BLaER1 treated with 17β-estradiol and CSF1 and Interleukin-3, amounts not matched to agents 10 nM and 100 nM (cell line): ENCODE measurements around the gene HPCAL4.

ENCODE experiments used
- H3K27ac ChIP-seq, 11 experiments: shearing (Covaris generic); formaldehyde crosslinking; 2 replicates each; pipeline ENCODE4 v1.8.1; 2022
- H3K27me3 ChIP-seq, 11 experiments: shearing (Covaris generic); formaldehyde crosslinking; 2 replicates each; pipeline ENCODE4 v1.8.1; 2022
- H3K36me3 ChIP-seq, 11 experiments: shearing (Covaris generic); formaldehyde crosslinking; 2 replicates each; pipeline ENCODE4 v1.8.1; 2022
- H3K4me1 ChIP-seq, 10 experiments: shearing (Covaris generic); formaldehyde crosslinking; 2 replicates each; pipeline ENCODE4 v1.8.1; 2022
- H3K4me2 ChIP-seq, 11 experiments: shearing (Covaris generic); formaldehyde crosslinking; 2 replicates each; pipeline ENCODE4 v1.8.1; 2022
- H3K4me3 ChIP-seq, 10 experiments: shearing (Covaris generic); formaldehyde crosslinking; 2 replicates each; pipeline ENCODE4 v1.8.1; 2022
- H3K9ac ChIP-seq, 11 experiments: shearing (Covaris generic); formaldehyde crosslinking; 2 replicates each; pipeline ENCODE4 v1.8.1; 2022
- H3K9me3 ChIP-seq, 11 experiments: shearing (Covaris generic); formaldehyde crosslinking; replicated peaks in 1 of 11; 2 replicates each; pipeline ENCODE4 v1.8.1; 2022
- H4K20me1 ChIP-seq, 11 experiments: shearing (Covaris generic); formaldehyde crosslinking; 2 replicates each; pipeline ENCODE4 v1.8.1; 2022
- Cebpa-rat ChIP-seq, 11 experiments: shearing (Covaris generic); IDR thresholded peaks; 2 replicates each; pipeline ENCODE4 v1.8.1; 2022

Gene HPCAL4

GRCh38 chr1:39655578-39656268 is 35.5 kb downstream of the HPCAL4 start:
- Histone ChIP-seq H3K4me2 (no peak overlapping the region), H3K9me3 (no peaks in the 10 kb centered on the region), H3K27me3 (no peaks in the 10 kb centered on the region), H3K27ac (no peak overlapping the region), H3K9ac (no peak overlapping the region), H3K36me3 (no peaks in the 10 kb centered on the region), H3K4me3 (no peak overlapping the region), H4K20me1 (0 out of 22 replicates have a peak, but pooled peaks cover 0 to 5% (median 0%) of the 10 kb centered on the region in 11 experiments), H3K4me1 (peaks cover 22 to 40% (median 28%) of the 10 kb centered on the region in 10 experiments)
- no peak for TF ChIP-seq Cebpa-rat (IDR thresholded peaks at IDR 0.05)

DNA sequence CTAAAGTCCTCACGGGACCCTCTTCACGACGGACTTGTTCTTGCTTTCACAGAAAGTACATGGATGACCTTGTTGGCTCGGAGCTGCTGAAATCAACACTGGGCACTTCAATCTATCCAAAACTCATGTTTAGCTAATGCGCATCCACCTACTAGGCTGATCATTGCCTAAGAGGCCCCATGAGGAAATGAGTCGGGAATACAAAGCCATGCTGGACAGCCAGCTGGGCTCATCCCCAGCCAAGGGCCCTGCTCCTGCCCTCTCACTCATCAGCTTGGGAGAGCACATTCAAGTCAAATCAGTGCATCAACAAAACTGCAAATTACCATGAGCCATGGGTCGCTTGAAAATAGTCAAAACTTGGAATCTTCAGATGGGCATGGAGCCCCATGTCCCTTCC is 36.9 kb downstream of the HPCAL4 start:
- Histone ChIP-seq H4K20me1 (0 out of 22 replicates have a peak, but pooled peaks cover 0 to 5% (median 0%) of the 10 kb centered on the region in 11 experiments), H3K4me1 (peaks cover 22 to 40% (median 28%) of the 10 kb centered on the region in 10 experiments), H3K27me3 (no peaks in the 10 kb centered on the region), H3K36me3 (no peaks in the 10 kb centered on the region), H3K4me3 (no peak overlapping the region), H3K9ac (no peak overlapping the region), H3K27ac (no peak overlapping the region), H3K4me2 (peak overlapping the region in 6 of 11 experiments; percentile 17 to 61 (median 36); a peak in 9 of 22 replicates), H3K9me3 (no peaks in the 10 kb centered on the region)
- no peak for TF ChIP-seq Cebpa-rat (IDR thresholded peaks at IDR 0.05)

DNA sequence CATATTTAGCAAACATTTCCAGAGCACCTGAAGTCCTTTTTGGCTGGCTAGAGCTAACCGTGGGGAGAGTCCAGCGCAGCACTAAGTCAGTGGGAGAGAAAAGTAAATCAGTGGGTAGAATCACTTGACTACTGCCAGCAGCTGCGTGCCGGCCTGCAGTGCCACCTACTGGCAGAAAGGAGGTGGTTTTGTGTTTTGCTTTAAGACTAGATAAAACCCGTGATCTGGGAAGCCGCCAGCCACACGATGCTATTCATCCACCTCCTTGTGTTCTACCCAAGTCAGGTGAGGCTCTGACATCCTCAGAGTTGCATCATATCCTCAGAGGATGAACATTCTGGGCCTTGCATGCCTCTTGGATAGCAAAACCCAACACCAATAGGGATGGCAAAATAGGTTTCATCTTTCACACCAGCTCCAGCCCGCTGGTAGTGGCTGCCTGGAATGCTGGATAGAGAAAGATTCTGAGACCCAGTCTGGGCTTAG is 37.6 kb downstream of the HPCAL4 start:
- Histone ChIP-seq H3K27me3 (no peaks in the 10 kb centered on the region), H3K36me3 (no peaks in the 10 kb centered on the region), H3K27ac (no peak overlapping the region), H3K4me2 (peak overlapping the region in 5 of 11 experiments; percentile 17 to 61 (median 35); a peak in 5 of 22 replicates), H4K20me1 (0 out of 22 replicates have a peak, but pooled peaks cover 0 to 5% (median 0%) of the 10 kb centered on the region in 11 experiments), H3K9me3 (no peaks in the 10 kb centered on the region), H3K9ac (no peak overlapping the region), H3K4me1 (peaks cover 22 to 40% (median 33%) of the 10 kb centered on the region in 10 experiments), H3K4me3 (no peak overlapping the region)
- TF ChIP-seq Cebpa-rat (IDR thresholded peaks at IDR 0.05) = no peak

DNA sequence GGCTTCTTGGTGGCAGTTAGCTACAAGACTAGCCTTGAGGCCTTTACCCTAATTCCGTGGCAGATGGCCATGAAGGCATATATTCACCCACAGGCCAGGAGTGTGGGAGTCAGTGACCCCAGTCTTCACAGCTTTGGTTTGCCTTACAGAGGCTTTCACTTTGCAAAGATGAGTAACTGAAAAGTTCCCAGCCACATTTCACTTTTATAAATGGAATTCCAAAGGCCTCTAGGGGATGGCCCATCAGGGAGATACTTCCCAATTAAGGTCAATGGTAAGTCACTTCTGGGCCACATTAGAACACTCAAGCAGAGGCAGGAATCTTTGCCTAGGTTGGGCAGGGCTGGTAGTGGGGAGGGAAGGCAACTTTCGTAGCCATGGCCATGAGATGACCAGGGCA is 38.7 kb downstream of the HPCAL4 start:
- Histone ChIP-seq H3K27me3 (no peaks in the 10 kb centered on the region), H4K20me1 (0 out of 22 replicates have a peak, but pooled peaks cover 0 to 5% (median 0%) of the 10 kb centered on the region in 11 experiments), H3K4me2 (peak overlapping the region in 1 of 11 experiments; percentile 24; a peak in 1 of 22 replicates), H3K36me3 (no peaks in the 10 kb centered on the region), H3K4me1 (peaks cover 17 to 40% (median 34%) of the 10 kb centered on the region in 10 experiments), H3K9me3 (no peaks in the 10 kb centered on the region), H3K9ac (no peak overlapping the region; a peak in 1 of 22 replicates), H3K4me3 (no peak overlapping the region), H3K27ac (no peak overlapping the region)
- TF ChIP-seq Cebpa-rat (IDR thresholded peaks at IDR 0.05) = no peak

DNA sequence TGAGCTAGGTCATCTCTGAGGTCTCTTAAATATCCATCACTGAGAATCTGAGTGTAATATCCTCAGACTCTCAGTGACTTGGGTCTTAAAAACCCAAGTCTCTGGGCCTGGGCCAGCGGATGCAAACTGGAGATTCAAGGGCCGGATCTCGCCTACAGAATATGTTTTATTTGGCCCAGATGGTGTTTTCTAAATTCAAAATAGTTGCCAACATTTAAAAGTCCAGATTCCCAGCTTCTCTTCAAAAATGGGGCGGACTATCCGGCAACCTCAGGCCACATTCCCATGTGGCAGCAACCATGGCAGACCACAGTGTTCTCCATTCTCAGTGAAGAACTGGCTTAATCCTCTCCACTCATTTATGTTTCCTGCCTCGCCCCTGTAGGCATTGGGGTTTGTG is 39.1 kb downstream of the HPCAL4 start:
- no peaks in the 10 kb centered on the region for H3K9me3 ChIP-seq
- H3K27ac ChIP-seq = no peak overlapping the region
- no peak overlapping the region for H3K4me3 ChIP-seq
- no peak overlapping the region for H3K9ac ChIP-seq
- 0 out of 22 replicates have a peak, but pooled peaks cover 0 to 3% (median 0%) of the 10 kb centered on the region in 11 experiments for H4K20me1 ChIP-seq
- H3K4me2 ChIP-seq = peak overlapping the region in 1 of 11 experiments; percentile 24; a peak in 1 of 22 replicates
- TF ChIP-seq Cebpa-rat (IDR thresholded peaks at IDR 0.05) = no peak
- peaks cover 13 to 40% (median 34%) of the 10 kb centered on the region in 10 experiments for H3K4me1 ChIP-seq
- H3K27me3 ChIP-seq = no peaks in the 10 kb centered on the region
- no peaks in the 10 kb centered on the region for H3K36me3 ChIP-seq

DNA sequence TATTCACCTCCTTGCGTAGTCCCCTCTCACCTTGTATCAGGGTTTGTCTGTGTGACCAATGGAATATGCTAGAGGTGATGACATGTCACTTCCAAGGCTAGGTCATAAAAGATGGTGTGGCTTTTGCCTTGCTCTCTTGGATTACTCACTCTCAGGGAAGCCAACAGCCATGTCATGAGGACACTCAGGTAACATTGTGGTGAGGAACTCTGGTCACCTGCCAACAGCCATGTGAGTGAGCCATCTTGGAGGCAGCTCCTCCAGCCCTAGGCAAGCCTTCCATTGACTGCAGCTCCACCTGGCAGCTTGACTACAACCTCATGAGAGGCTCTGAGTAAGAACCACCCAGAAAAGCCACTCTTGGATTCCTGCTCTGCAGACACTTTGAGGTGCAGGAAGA is 40.8 kb downstream of the HPCAL4 start:
- Histone ChIP-seq H3K36me3 (no peaks in the 10 kb centered on the region), H3K27ac (no peak overlapping the region), H3K4me1 (peaks cover 10 to 47% (median 41%) of the 10 kb centered on the region in 10 experiments), H3K9ac (no peak overlapping the region), H3K4me3 (no peak overlapping the region), H4K20me1 (no peaks in the 10 kb centered on the region), H3K9me3 (no peaks in the 10 kb centered on the region), H3K27me3 (no peaks in the 10 kb centered on the region), H3K4me2 (no peak overlapping the region)
- TF ChIP-seq Cebpa-rat (IDR thresholded peaks at IDR 0.05) = no peak

- H3K4me3 ChIP-seq = no peak overlapping the region
- no peak for TF ChIP-seq Cebpa-rat (IDR thresholded peaks at IDR 0.05)
- H3K4me1 ChIP-seq = peaks cover 10 to 54% (median 47%) of the 10 kb centered on the region in 10 experiments
- no peaks in the 10 kb centered on the region for H3K27me3 ChIP-seq
- no peak overlapping the region for H3K27ac ChIP-seq
- H4K20me1 ChIP-seq = no peaks in the 10 kb centered on the region
- H3K4me2 ChIP-seq = no peak overlapping the region
- H3K9ac ChIP-seq = no peak overlapping the region
- no peaks in the 10 kb centered on the region for H3K9me3 ChIP-seq
- no peaks in the 10 kb centered on the region for H3K36me3 ChIP-seq
These were observed 41.5 kb downstream of the HPCAL4 start for GRCh38 chr1:39649636-39650185.

DNA sequence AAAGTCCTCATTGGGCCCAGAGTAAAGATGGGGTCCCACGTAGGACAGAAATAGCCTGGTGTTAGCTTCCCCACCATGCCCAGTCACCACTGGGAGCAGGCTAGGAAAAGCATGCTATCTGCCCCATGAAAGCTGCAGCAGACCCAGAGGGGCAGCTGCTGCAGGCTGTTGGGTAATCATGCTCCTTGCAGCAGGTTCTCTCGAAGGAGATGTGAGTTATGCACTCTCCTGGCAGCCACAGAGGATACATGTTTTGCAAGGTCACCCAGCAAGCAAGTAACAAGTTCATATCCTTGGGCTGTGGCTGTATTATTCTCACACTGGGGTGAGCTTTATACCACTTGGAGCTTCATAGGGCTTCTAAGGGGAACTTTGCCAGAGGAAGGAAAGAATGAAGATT is 42.7 kb downstream of the HPCAL4 start:
- H3K4me3 ChIP-seq = no peak overlapping the region
- H3K4me1 ChIP-seq = peaks cover 0 to 64% (median 42%) of the 10 kb centered on the region in 10 experiments; a peak in 17 of 20 replicates
- peak in 3 of 11 experiments; percentile 31 to 44 (median 36); a peak in 3 of 22 replicates for TF ChIP-seq Cebpa-rat (IDR thresholded peaks at IDR 0.05)
- H3K9me3 ChIP-seq = peaks cover 0 to 11% (median 8%) of the 10 kb centered on the region in 11 experiments; a peak in 11 of 22 replicates
- peak overlapping the region in 4 of 11 experiments; percentile 8 to 79 (median 58); a peak in 3 of 22 replicates for H3K27ac ChIP-seq
- H3K4me2 ChIP-seq = peak overlapping the region in 8 of 11 experiments; percentile 21 to 89 (median 56); a peak in 16 of 22 replicates
- peak overlapping the region in 2 of 11 experiments; percentile 21 to 27; a peak in 3 of 22 replicates for H3K9ac ChIP-seq
- no peaks in the 10 kb centered on the region for H3K27me3 ChIP-seq
- H4K20me1 ChIP-seq = no peaks in the 10 kb centered on the region
- no peaks in the 10 kb centered on the region for H3K36me3 ChIP-seq

DNA sequence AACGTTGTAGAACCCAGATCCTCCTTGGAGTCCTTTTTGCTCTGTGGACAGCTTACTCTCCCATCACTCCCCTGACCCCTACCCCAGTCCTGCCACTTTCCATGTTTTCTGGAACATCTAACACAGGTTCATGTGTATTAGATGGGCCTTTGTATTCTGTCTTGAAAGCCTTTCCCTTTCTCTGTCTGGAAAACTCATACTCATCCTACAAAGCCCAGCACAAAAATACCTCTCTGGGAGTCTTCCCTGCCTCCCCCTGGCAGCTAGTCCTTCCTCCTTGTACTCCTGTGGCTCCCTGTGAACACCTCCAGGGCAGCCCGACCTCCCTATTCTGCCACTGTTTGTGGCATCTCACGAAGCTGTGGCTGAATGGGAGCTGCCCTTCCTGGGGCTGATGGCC is 44.0 kb downstream of the HPCAL4 start:
- peak overlapping the region in 4 of 11 experiments; percentile 39 to 79 (median 62); a peak in 8 of 22 replicates for H3K27ac ChIP-seq
- TF ChIP-seq Cebpa-rat (IDR thresholded peaks at IDR 0.05) = no peak

More for the DNA sequence above, 44.0 kb downstream of the HPCAL4 start:
- Histone ChIP-seq H3K9me3 (peaks cover 0 to 13% (median 9%) of the 10 kb centered on the region in 11 experiments; a peak in 11 of 22 replicates), H3K27me3 (no peaks in the 10 kb centered on the region), H3K4me2 (peak overlapping the region in 8 of 11 experiments; percentile 21 to 89 (median 56); a peak in 16 of 22 replicates), H3K4me1 (peaks cover 0 to 68% (median 54%) of the 10 kb centered on the region in 10 experiments; a peak in 17 of 20 replicates), H3K4me3 (no peak overlapping the region), H4K20me1 (no peaks in the 10 kb centered on the region), H3K9ac (peak overlapping the region in 2 of 11 experiments; percentile 21 to 27; a peak in 3 of 22 replicates), H3K36me3 (no peaks in the 10 kb centered on the region)
